HL-60 (cell line): ENCODE data around the gene MEOX1.

Source experiments
- DNase-seq, 2 experiments: peaks; one replicate each; pipeline ENCODE4 v3.0.0-alpha.2; 2010 to 2020; ENCODE audit warnings: low read depth in 1 of 2, low spot score in 1 of 2
- H3K27ac ChIP-seq: fragments of 250-450 bp; sonication (Bioruptor Pico); replicated peaks from 2 replicates; pipeline ENCODE4 v1.5.1; 2020; ENCODE audit warnings: mild to moderate bottlenecking, moderate library complexity
- H3K27me3 ChIP-seq: fragments of 250-450 bp; sonication (Bioruptor Pico); 2 replicates; pipeline ENCODE4 v1.5.1; 2021; ENCODE audit warnings: mild to moderate bottlenecking, moderate library complexity; ENCODE audit not compliant: insufficient read depth, poor library complexity, severe bottlenecking
- H3K4me3 ChIP-seq: replicated peaks from 2 replicates; pipeline ENCODE4 v1.5.1; 2011; ENCODE audit warnings: mild to moderate bottlenecking, control low read depth, low read length; ENCODE audit not compliant: insufficient read depth
- CTCF ChIP-seq: IDR thresholded peaks from one replicate; pipeline ENCODE4 v1.5.1; 2011; ENCODE audit warnings: low read length, control low read depth, inconsistent platforms; ENCODE audit not compliant: insufficient read depth
- GABPA ChIP-seq: IDR thresholded peaks from 2 replicates; pipeline ENCODE4 v1.6.1; 2012; ENCODE audit warnings: low read depth
- POLR2AphosphoS5 ChIP-seq: IDR thresholded peaks from 2 replicates; pipeline ENCODE4 v1.6.1; 2012; ENCODE audit warnings: low read depth
- REST ChIP-seq: IDR thresholded peaks from 2 replicates; pipeline ENCODE4 v1.6.1; 2012; ENCODE audit warnings: low read depth; ENCODE audit not compliant: insufficient replicate concordance
- SPI1 ChIP-seq: IDR thresholded peaks from 2 replicates; pipeline ENCODE4 v1.6.1; 2012; ENCODE audit warnings: low read depth, mild to moderate bottlenecking, borderline replicate concordance

MEOX1 gene

DNA sequence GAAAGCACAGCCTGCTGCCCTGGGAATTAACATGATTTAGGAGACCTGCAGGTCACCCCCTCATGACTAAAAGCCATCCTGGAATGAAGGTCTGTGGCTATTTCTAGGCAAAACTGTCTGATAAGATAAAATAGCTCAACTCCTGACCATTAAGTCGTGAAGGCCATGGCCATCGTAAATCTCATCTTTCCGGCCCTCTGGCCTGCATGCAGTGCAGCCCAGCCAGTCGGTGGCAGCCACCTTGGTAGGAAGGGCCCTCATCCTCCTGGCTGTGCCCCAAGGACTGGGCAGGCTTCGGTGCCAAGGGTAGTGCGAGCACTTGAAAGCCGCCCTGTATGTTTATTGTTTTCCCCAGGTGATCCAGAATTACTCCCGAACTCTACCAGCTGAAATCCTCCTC, 18.2 kb upstream of the MEOX1 start:
- Histone ChIP-seq H3K27me3 (peaks cover 4% of the 10 kb centered on the region), H3K4me3 (no peak overlapping the region), H3K27ac (no peak overlapping the region)
- DNase-seq = no peak
- TF ChIP-seq POLR2AphosphoS5 (no peak), CTCF (no peak), REST (no peak), GABPA (no peak)

DNA sequence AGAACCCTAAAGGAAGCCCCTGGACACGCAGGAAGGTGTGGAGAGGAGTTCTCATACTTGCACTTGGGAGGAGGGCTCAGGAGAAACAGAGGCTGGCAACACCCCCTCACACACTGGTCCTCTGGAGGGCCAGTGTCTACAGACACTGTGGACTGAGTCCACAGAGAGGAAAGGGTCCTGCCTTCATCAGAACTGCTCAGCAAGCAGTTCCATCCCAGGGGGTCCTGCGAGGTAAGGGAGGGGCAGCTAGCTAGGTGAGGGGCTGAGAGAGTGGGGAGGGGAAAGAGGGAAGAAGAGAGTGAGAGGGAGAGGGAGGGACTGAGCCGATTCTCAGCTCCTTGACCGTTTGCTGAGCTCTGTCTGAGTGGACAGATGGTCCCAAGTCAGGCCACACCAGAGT, 17.7 kb upstream of the MEOX1 start:
- no peak for TF ChIP-seq CTCF
- no peak for TF ChIP-seq GABPA
- TF ChIP-seq REST = no peak
- no peak for TF ChIP-seq SPI1
- TF ChIP-seq POLR2AphosphoS5 = no peak
- DNase-seq = no peak
- Histone ChIP-seq H3K27me3 (peaks cover 4% of the 10 kb centered on the region), H3K27ac (no peak overlapping the region), H3K4me3 (no peak overlapping the region)

- TF ChIP-seq POLR2AphosphoS5 = no peak
- TF ChIP-seq SPI1 = no peak
- no peak for TF ChIP-seq GABPA
- TF ChIP-seq CTCF = no peak
- no peak for TF ChIP-seq REST
- no peak overlapping the region for H3K27ac ChIP-seq
- peak in 1 of 2 experiments; percentile 11 for DNase-seq
- no peak overlapping the region for H3K4me3 ChIP-seq
- H3K27me3 ChIP-seq = peaks cover 4% of the 10 kb centered on the region
Measured at GRCh38 chr17:43676471-43676870, 14.7 kb upstream of the MEOX1 start.
